Dedifferentiated amniotic fluid mesenchymal stem cell (primary cell): ENCODE results near the gene ARHGDIG.
"Not testable (repeated sequence)": the region's sequence is repeated elsewhere in the genome, so short reads cannot be mapped to it uniquely, and the experiment has no call there.

Source experiments
- DNase-seq: peaks from one replicate; pipeline ENCODE4 v3.0.0-alpha.2; 2016; ENCODE audit errors: extremely low spot score

ARHGDIG gene

GRCh38 chr16:263944-264343 lies 16.4 kb upstream of the ARHGDIG start:
- DNase-seq, result no peak

- DNase-seq, result no peak
Measured at GRCh38 chr16:264440-264951, 15.9 kb upstream of the ARHGDIG start.

GRCh38 chr16:265002-265529 lies 15.3 kb upstream of the ARHGDIG start:
- DNase-seq, result no peak

- no peak for DNase-seq
Measured at GRCh38 chr16:265711-266110, 14.7 kb upstream of the ARHGDIG start.

GRCh38 chr16:266258-267164 lies 13.9 kb upstream of the ARHGDIG start:
- no peak for DNase-seq

GRCh38 chr16:267562-267961 lies 12.8 kb upstream of the ARHGDIG start:
- DNase-seq, result not testable (repeated sequence)

- no peak for DNase-seq
Measured at GRCh38 chr16:268141-269053, 12.0 kb upstream of the ARHGDIG start.

GRCh38 chr16:269061-269796 lies 11.2 kb upstream of the ARHGDIG start:
- DNase-seq, result no peak

- no peak for DNase-seq
Measured at GRCh38 chr16:270381-271255, 9.8 kb upstream of the ARHGDIG start.

- no peak for DNase-seq
Measured at GRCh38 chr16:272633-273546, 7.5 kb upstream of the ARHGDIG start.

- no peak for DNase-seq
Measured at GRCh38 chr16:273547-274421, 6.6 kb upstream of the ARHGDIG start.

GRCh38 chr16:275041-275641 lies 5.2 kb upstream of the ARHGDIG start:
- DNase-seq, result no peak

GRCh38 chr16:275786-276232 lies 4.6 kb upstream of the ARHGDIG start, which contains the start of gene RGS11:
Gene RGS11 (minus strand): TSS chr16:275944. CDS start chr16:275911, 33 bp downstream.
- no peak for DNase-seq

- no peak for DNase-seq
Measured at GRCh38 chr16:276426-277077, 3.8 kb upstream of the ARHGDIG start.

GRCh38 chr16:278863-279366 lies 1.5 kb upstream of the ARHGDIG start:
- DNase-seq, result no peak

- no peak for DNase-seq
Measured at GRCh38 chr16:279531-279930, 860 bp upstream of the ARHGDIG start.

GRCh38 chr16:280005-280460 lies 358 bp upstream of the ARHGDIG start:
- DNase-seq, result no peak
